Spleen (tissue), 11 donors: Measurements from ENCODE around the gene UGT3A2. TPM values are rescaled to one million over a fixed set of nuclear protein-coding genes. Genes with fewer than 3 reads are reported as not detected.

Experiments
- DNase-seq: peaks from one replicate; pipeline ENCODE4 v3.0.0-alpha.2; 2020
- H3K27ac ChIP-seq, 8 donors: fragments of 200-600 bp; sonication (generic) in 7 of 8; 1 replicate in 4 of 8; 2 replicates in 4 of 8; pipeline versions ENCODE4 v1.5.0 to v1.8.0; 2016 to 2021; ENCODE audit warnings: inconsistent platforms in 4 of 8, mild to moderate bottlenecking in 4 of 8, moderate library complexity in 1 of 8
- H3K27me3 ChIP-seq, 7 donors: fragments of 200-600 bp; sonication (generic) in 6 of 7; replicated peaks in 1 of 7; 1 replicate in 4 of 7; 2 replicates in 3 of 7; pipeline versions ENCODE4 v1.5.0 to v1.8.0; 2016 to 2021; ENCODE audit warnings: inconsistent platforms in 3 of 7, mild to moderate bottlenecking in 1 of 7
- H3K36me3 ChIP-seq, 6 donors: fragments of 200-600 bp; sonication (generic) in 5 of 6; 1 replicate in 4 of 6; 2 replicates in 2 of 6; pipeline versions ENCODE4 v1.5.0 to v1.8.0; 2016 to 2021; ENCODE audit warnings: inconsistent platforms in 2 of 6
- H3K4me1 ChIP-seq, 6 donors: fragments of 200-600 bp; sonication (generic) in 5 of 6; 1 replicate in 3 of 6; 2 replicates in 3 of 6; pipeline versions ENCODE4 v1.5.0 to v1.8.0; 2016 to 2021; ENCODE audit warnings: inconsistent platforms in 3 of 6
- H3K4me3 ChIP-seq, 8 donors: fragments of 200-600 bp; sonication (generic) in 7 of 8; 1 replicate in 4 of 8; 2 replicates in 4 of 8; pipeline versions ENCODE4 v1.5.0 to v1.8.0; 2016 to 2021; ENCODE audit warnings: inconsistent platforms in 4 of 8, mild to moderate bottlenecking in 4 of 8, moderate library complexity in 2 of 8
- H3K9me3 ChIP-seq, 8 donors: fragments of 200-600 bp; sonication (generic) in 7 of 8; 1 replicate in 4 of 8; 2 replicates in 4 of 8; pipeline versions ENCODE4 v1.5.0 to v1.8.0; 2016 to 2021; ENCODE audit warnings: inconsistent platforms in 4 of 8
- CTCF ChIP-seq, 11 experiments: fragments of 200-600 bp in 7 of 11; fragments of 450-650 bp in 4 of 11; sonication (generic) in 4 of 11; IDR thresholded peaks in 8 of 11; conservative IDR thresholded peaks in 3 of 11; 1 replicate in 7 of 11; 2 replicates in 4 of 11; pipeline versions ENCODE4 v1.4.0 to v1.8.0; 2016 to 2021; ENCODE audit warnings: antibody characterized with exemption in 11 of 11, inconsistent platforms in 4 of 11, mild to moderate bottlenecking in 1 of 11
- POLR2A ChIP-seq, 3 donors: fragments of 450-650 bp; IDR thresholded peaks; one replicate each; pipeline ENCODE4 v1.5.1; 2017; ENCODE audit warnings: antibody characterized with exemption in 3 of 3, mild to moderate bottlenecking in 1 of 3
- POLR2AphosphoS5 ChIP-seq, 3 donors: sonication (generic); formaldehyde crosslinking; IDR thresholded peaks; one replicate each; pipeline ENCODE4 v1.5.1; 2017; ENCODE audit warnings: antibody characterized with exemption in 3 of 3
- WGBS, 5 donors: extraction: QIAGEN DNeasy Blood & Tissue Kit in 3 of 5; methylation state at CpG; one replicate each; pipeline versions ENCODE4 v1.1.5 to v1.1.7; 2013 to 2018; 5-methylcytosine and 5-hydroxymethylcytosine counted together
- intact Hi-C: fragments of 100-400 bp; cut with DNase I; formaldehyde crosslinking; loops from one replicate; pipeline ENCODE4 v1.15.0; 2023; ENCODE audit warnings: low total_unique reads
- polyA plus RNA-seq, 3 donors: library from polyadenylated mRNA; stranded (reverse); fragments of 200-250 nt; gene quantifications; one replicate each; pipeline ENCODE4 v1.2.1, GENCODE V29; 2013
- total RNA-seq, 7 donors: library from RNA; depleted of rRNA in 3 of 7; stranded (reverse); fragments of >200 nt in 3 of 7; fragmentation: NEBNext Ultra II Directional in 4 of 7; extraction: Animal tissue kit (Norgen Biotek cat#: 25700) in 4 of 7; gene quantifications; one replicate each; pipeline versions ENCODE4 v1.1.0 to v1.2.1, GENCODE V29; 2016 to 2021
- donor health status: healthy with polysubstance abuse.
- donor health status: DM: no; HTN: no; CAD: no; lungs with moderate emphysema.
- donor health status: DM: no; HTN: no; CAD: no.
- donor health status: Bipolar disorder and iron deficiency.
- donor health status: healthy.
- donor health status: DM: no; HTN: no; CAD: no.
- donor health status: DM: yes; HTN: yes; CAD: no.

Gene UGT3A2
- total and polyA plus RNA-seq, 10 donors, result 0.04 to 2.2 (median 1.0) TPM; not detected in 2

DNA sequence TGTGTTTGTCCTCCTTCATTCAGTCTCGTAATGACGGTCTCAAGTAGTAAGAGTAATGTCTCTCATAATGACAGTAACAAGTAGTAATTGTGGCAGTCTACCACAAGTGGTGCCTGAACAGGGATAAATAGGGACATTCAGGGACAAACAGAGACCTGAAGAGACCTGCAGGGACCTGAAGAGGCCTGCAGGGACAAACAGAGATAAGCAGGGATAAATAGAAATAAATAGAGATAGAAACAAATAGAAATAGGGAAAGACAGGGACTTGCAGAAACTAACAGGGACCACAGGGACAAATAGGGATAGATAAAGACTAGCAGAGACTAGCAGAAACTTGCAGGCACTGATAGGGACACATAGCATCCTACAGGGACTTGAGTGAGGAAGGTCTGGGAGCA is 7.9 kb downstream of the UGT3A2 start:
- Histone ChIP-seq H3K27me3 (peaks cover 0 to 5% (median 0%) of the 10 kb centered on the region in 7 donors), H3K4me1 (no peaks in the 10 kb centered on the region), H3K4me3 (no peak overlapping the region), H3K36me3 (no peaks in the 10 kb centered on the region), H3K27ac (no peak overlapping the region), H3K9me3 (peaks cover 0 to 4% (median 0%) of the 10 kb centered on the region in 8 donors)
- DNase-seq, result no peak
- TF ChIP-seq CTCF (IDR thresholded peaks at IDR 0.05 in 8 of 11, conservative IDR thresholded peaks at IDR 0.05 in 3 of 11) (no peak), POLR2A (IDR thresholded peaks at IDR 0.05) (no peak), POLR2AphosphoS5 (IDR thresholded peaks at IDR 0.05) (no peak)
- WGBS, 5 donors, result 70 to 88% (median 80%) methylated on average over 2 of the region's 2 CpGs
- intact Hi-C loops, result no loop called here

GRCh38 chr5:36057386-36057785 is 9.3 kb downstream of the UGT3A2 start:
- H3K36me3 ChIP-seq, result no peaks in the 10 kb centered on the region
- H3K27ac ChIP-seq, result no peak overlapping the region
- peaks cover 0 to 1% (median 0%) of the 10 kb centered on the region in 8 donors for H3K9me3 ChIP-seq
- TF ChIP-seq CTCF (IDR thresholded peaks at IDR 0.05 in 8 of 11, conservative IDR thresholded peaks at IDR 0.05 in 3 of 11), result no peak
- no peak for TF ChIP-seq POLR2A (IDR thresholded peaks at IDR 0.05)
- no peak for TF ChIP-seq POLR2AphosphoS5 (IDR thresholded peaks at IDR 0.05)
- H3K4me3 ChIP-seq, result no peak overlapping the region
- no peak for DNase-seq
- intact Hi-C loops, result no loop called here
- WGBS, 5 donors, result 71 to 91% (median 75%) methylated on average over 2 of the region's 2 CpGs
- no peaks in the 10 kb centered on the region for H3K27me3 ChIP-seq
- no peaks in the 10 kb centered on the region for H3K4me1 ChIP-seq

DNA sequence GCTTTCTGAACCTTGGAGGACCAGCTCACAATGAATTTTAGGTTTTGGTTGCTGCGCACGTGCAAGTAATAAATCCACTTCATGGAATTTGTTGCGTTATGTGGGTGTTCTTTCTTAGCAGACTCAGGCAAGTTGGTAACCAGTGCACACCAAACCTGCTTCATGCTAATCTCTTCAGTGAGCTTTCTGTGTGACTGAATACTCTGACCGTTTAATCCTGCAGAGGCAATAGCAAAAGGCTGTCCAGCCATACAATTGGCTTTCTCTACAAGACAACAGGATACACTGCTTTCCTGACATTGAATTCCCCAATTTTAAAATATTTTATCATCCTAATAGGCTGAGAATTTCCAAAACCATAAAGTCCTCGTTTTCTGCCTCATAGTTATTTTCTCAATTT is 10.3 kb downstream of the UGT3A2 start:
- DNase-seq, result no peak
- H3K4me3 ChIP-seq, result no peak overlapping the region
- TF ChIP-seq CTCF (IDR thresholded peaks at IDR 0.05 in 8 of 11, conservative IDR thresholded peaks at IDR 0.05 in 3 of 11), result no peak
- TF ChIP-seq POLR2AphosphoS5 (IDR thresholded peaks at IDR 0.05), result no peak
- no peaks in the 10 kb centered on the region for H3K9me3 ChIP-seq
- H3K27ac ChIP-seq, result no peak overlapping the region
- WGBS, 5 donors, result 67 to 78% (median 74%) methylated on average over 5 of the region's 5 CpGs
- H3K27me3 ChIP-seq, result no peaks in the 10 kb centered on the region
- intact Hi-C loops, result no loop called here
- no peaks in the 10 kb centered on the region for H3K4me1 ChIP-seq
- H3K36me3 ChIP-seq, result no peaks in the 10 kb centered on the region

GRCh38 chr5:36055984-36056383 is 10.7 kb downstream of the UGT3A2 start:
- TF ChIP-seq POLR2A (IDR thresholded peaks at IDR 0.05) (no peak), POLR2AphosphoS5 (IDR thresholded peaks at IDR 0.05) (no peak)
- H3K9me3 ChIP-seq, result no peaks in the 10 kb centered on the region
- H3K4me3 ChIP-seq, result no peak overlapping the region
- 61 to 72% (median 62%) methylated on average over 5 of the region's 5 CpGs for WGBS, 5 donors
- intact Hi-C loops, result no loop called here
- no peak overlapping the region for H3K27ac ChIP-seq
- no peak for DNase-seq
- no peaks in the 10 kb centered on the region for H3K36me3 ChIP-seq
- H3K4me1 ChIP-seq, result no peaks in the 10 kb centered on the region
- H3K27me3 ChIP-seq, result no peaks in the 10 kb centered on the region

DNA sequence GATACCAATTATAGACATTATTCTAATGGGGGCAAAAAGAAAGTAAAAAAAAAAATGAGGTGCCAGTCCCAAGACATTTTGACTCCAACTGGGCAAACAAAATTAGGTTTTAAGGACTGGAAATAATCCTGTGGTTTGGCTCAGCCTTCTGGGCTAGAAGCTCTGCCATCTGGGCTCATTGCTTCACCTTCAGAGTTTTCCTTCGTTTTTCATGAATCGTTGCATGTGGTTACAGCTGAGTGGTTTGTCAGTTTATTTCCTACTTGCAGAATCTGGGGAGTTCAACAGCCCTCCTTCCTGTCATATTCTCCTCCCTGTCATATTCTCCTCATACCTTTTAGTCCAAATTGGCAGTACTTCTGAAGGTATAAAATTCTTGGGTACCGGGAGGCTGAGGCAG is 12.0 kb downstream of the UGT3A2 start:
- Histone ChIP-seq H3K27me3 (no peaks in the 10 kb centered on the region), H3K9me3 (no peaks in the 10 kb centered on the region), H3K4me3 (no peak overlapping the region), H3K4me1 (no peaks in the 10 kb centered on the region), H3K36me3 (no peaks in the 10 kb centered on the region), H3K27ac (no peak overlapping the region)
- no peak for TF ChIP-seq POLR2A (IDR thresholded peaks at IDR 0.05)
- TF ChIP-seq CTCF (IDR thresholded peaks at IDR 0.05 in 8 of 11, conservative IDR thresholded peaks at IDR 0.05 in 3 of 11), result no peak
- TF ChIP-seq POLR2AphosphoS5 (IDR thresholded peaks at IDR 0.05), result no peak
- WGBS, 5 donors, result 17 to 57% (median 25%) methylated on average over 3 of the region's 3 CpGs
- intact Hi-C loops, result no loop called here
- DNase-seq, result no peak
